HCT116 (cell line): ENCODE data around the gene MCM8.

Source experiments
- POLR2A ChIP-seq: IDR thresholded peaks from 2 replicates; pipeline ENCODE4 v1.7.0; 2011; ENCODE audit warnings: borderline replicate concordance; ENCODE audit not compliant: insufficient read depth, insufficient read length; ENCODE audit errors: extremely low read depth
- TF ChIP-seq, protein P1 (sequence below), 3 experiments: fragments of 200-600 bp in 1 of 3; sonication (generic) in 1 of 3; IDR thresholded peaks in 2 of 3; conservative IDR thresholded peaks in 1 of 3; 2 replicates each; pipeline ENCODE4 v1.5.1; 2012 to 2017; ENCODE audit warnings: low read depth in 2 of 3, low read length in 2 of 3, antibody characterized with exemption in 1 of 3, borderline replicate concordance in 1 of 3, control low read depth in 1 of 3, mild to moderate bottlenecking in 1 of 3, mixed read lengths in 1 of 3, mixed run types in 1 of 3, moderate library complexity in 1 of 3; ENCODE audit not compliant: insufficient read depth in 1 of 3

DNA sequence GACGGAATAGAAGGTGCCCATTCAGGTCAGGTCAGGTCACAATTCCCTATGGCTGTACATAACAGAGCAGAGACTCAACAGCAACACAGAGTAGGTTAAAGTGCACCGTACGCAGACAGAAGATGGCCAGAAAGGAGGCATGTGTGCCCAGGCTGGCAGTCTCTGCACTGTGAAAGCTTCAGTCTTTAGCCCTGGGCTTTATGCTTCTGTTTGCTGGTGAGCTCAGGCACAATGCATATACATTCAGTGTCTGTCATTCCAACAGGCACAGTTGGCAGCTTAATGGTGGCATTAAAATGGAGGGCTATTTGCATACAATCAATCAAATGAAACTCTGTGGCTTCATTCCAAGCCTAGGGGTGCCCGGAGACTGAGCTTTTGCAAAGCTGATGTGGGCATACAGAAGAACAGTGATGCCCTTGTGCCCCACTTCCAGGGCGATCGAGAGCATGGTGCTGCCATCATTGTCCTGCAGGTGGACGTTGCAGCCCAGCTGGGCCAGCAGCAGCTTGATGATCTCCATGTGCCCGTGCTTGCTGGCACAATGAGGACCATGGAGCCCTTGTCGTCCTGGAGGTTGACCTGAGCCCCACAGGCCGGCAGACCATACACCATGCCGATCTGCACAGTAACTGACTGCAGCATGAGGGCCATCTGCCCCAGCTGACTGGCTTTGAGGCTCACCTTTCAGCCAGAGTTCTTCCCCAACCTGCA lies 22.5 kb upstream of the MCM8 start:
- TF ChIP-seq POLR2A = no peak
- TF ChIP-seq, protein P1, sequence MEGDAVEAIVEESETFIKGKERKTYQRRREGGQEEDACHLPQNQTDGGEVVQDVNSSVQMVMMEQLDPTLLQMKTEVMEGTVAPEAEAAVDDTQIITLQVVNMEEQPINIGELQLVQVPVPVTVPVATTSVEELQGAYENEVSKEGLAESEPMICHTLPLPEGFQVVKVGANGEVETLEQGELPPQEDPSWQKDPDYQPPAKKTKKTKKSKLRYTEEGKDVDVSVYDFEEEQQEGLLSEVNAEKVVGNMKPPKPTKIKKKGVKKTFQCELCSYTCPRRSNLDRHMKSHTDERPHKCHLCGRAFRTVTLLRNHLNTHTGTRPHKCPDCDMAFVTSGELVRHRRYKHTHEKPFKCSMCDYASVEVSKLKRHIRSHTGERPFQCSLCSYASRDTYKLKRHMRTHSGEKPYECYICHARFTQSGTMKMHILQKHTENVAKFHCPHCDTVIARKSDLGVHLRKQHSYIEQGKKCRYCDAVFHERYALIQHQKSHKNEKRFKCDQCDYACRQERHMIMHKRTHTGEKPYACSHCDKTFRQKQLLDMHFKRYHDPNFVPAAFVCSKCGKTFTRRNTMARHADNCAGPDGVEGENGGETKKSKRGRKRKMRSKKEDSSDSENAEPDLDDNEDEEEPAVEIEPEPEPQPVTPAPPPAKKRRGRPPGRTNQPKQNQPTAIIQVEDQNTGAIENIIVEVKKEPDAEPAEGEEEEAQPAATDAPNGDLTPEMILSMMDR (IDR thresholded peaks at IDR 0.05 in 2 of 3, conservative IDR thresholded peaks at IDR 0.05 in 1 of 3; ENCODE audit: borderline replicate concordance in 1 of 3, insufficient read depth in 1 of 3, low read depth in 2 of 3, low read length in 2 of 3) = no peak
